ENCODE measurements around the gene DYTN.
"Not testable (repeated sequence)": the region's sequence is repeated elsewhere in the genome, so short reads cannot be mapped to it uniquely, and the experiment has no call there.

Gene DYTN

GRCh38 chr2:206721256-206721920, 3.2 kb upstream of the DYTN start:
- H3K4me3 ChIP-seq (ENCODE audit: low read length, poor library complexity, severe bottlenecking), result no peak overlapping the region
- H3K36me3 ChIP-seq (ENCODE audit: insufficient read depth, low read length), result no peaks in the 10 kb centered on the region
- no peak overlapping the region for H3K4me2 ChIP-seq (ENCODE audit: low read depth, low read length, poor library complexity, severe bottlenecking)
- H3K79me2 ChIP-seq (ENCODE audit: insufficient read depth, low read length), result no peaks in the 10 kb centered on the region
- no peaks in the 10 kb centered on the region for H3K4me1 ChIP-seq (ENCODE audit: insufficient read depth, low read length, poor library complexity, severe bottlenecking)
- no peaks in the 10 kb centered on the region for H3K9me3 ChIP-seq (ENCODE audit: insufficient read depth, low read depth, low read length)
- no peaks in the 10 kb centered on the region for H4K20me1 ChIP-seq (ENCODE audit: insufficient read depth, low read length, poor library complexity, severe bottlenecking)
- H3K27me3 ChIP-seq (ENCODE audit: insufficient read depth, low read length, poor library complexity, severe bottlenecking), result no peaks in the 10 kb centered on the region
- no peak overlapping the region for H3K9ac ChIP-seq (ENCODE audit: low read depth, low read length, poor library complexity, severe bottlenecking)
- H3K9me2 ChIP-seq (replicated peaks; ENCODE audit: low read depth, low read length), result no peaks in the 10 kb centered on the region
- TF ChIP-seq CTCF (conservative IDR thresholded peaks at IDR 0.05; ENCODE audit: low read length) (no peak), EZH2phosphoT487 (IDR thresholded peaks at IDR 0.05; ENCODE audit: borderline replicate concordance) (no peak)
- no peaks in the 10 kb centered on the region for H3F3A ChIP-seq (ENCODE audit: low read depth)
- no peak overlapping the region for H2AFZ ChIP-seq (ENCODE audit: low read length)

DNA sequence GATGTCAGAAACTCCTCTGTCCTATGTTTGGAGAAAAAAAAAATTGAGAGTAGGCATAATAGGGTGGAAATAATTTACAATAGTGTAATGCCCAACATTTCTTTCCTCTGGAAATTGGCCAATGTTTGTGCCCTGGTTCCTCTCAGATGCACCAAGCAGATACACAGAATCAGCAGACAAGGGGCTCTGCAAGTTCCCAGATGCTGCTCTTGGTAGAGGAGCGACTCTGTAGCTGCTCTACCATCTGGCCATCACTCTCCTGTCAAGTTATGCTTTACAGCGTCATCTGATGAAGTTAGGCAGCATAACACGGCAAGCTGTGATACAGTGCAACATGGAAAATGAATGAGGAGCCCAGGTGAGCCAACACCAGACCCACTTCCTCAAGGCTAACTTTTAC, 1.6 kb downstream of the DYTN start:
- Histone ChIP-seq H3K9me2 (replicated peaks; ENCODE audit: low read depth, low read length) (no peaks in the 10 kb centered on the region), H4K20me1 (ENCODE audit: insufficient read depth, low read length, poor library complexity, severe bottlenecking) (no peaks in the 10 kb centered on the region), H3F3A (ENCODE audit: low read depth) (no peaks in the 10 kb centered on the region), H3K9ac (ENCODE audit: low read depth, low read length, poor library complexity, severe bottlenecking) (no peak overlapping the region), H3K79me2 (ENCODE audit: insufficient read depth, low read length) (no peaks in the 10 kb centered on the region), H3K4me1 (ENCODE audit: insufficient read depth, low read length, poor library complexity, severe bottlenecking) (peaks cover 4% of the 10 kb centered on the region), H2AFZ (ENCODE audit: low read length) (no peak overlapping the region), H3K36me3 (ENCODE audit: insufficient read depth, low read length) (no peaks in the 10 kb centered on the region), H3K27me3 (ENCODE audit: insufficient read depth, low read length, poor library complexity, severe bottlenecking) (no peaks in the 10 kb centered on the region), H3K4me2 (ENCODE audit: low read depth, low read length, poor library complexity, severe bottlenecking) (no peak overlapping the region), H3K4me3 (ENCODE audit: low read length, poor library complexity, severe bottlenecking) (no peak overlapping the region), H3K9me3 (ENCODE audit: insufficient read depth, low read depth, low read length) (no peaks in the 10 kb centered on the region)
- no peak for TF ChIP-seq CTCF (conservative IDR thresholded peaks at IDR 0.05; ENCODE audit: low read length)
- TF ChIP-seq EZH2phosphoT487 (IDR thresholded peaks at IDR 0.05; ENCODE audit: borderline replicate concordance), result no peak

DNA sequence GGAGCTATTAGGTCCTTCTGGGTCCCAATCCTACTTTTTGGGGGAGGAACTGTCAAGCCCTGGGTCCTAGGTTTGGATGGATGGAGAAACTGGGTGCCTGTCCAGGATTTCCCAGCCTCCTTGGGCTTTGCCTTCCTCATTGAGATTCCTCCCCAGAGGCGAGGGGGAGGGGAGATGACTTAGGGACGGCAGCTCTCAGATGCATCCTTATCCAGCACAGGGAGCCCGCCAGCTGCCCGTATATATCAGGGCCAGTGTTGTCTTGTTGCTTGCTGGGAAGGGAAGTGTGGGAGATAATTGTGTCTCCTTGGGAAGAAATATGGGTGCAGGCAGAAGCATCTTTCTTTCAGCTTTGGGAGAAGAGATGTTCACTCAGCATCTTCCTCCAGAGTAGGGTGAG, 3.0 kb downstream of the DYTN start:
- not testable (repeated sequence) for H3K9me2 ChIP-seq (replicated peaks; ENCODE audit: low read depth, low read length); H3K36me3 ChIP-seq (ENCODE audit: insufficient read depth, low read length); H3K9ac ChIP-seq (ENCODE audit: low read depth, low read length, poor library complexity, severe bottlenecking); H4K20me1 ChIP-seq (ENCODE audit: insufficient read depth, low read length, poor library complexity, severe bottlenecking); H3K9me3 ChIP-seq (ENCODE audit: insufficient read depth, low read depth, low read length); H3K79me2 ChIP-seq (ENCODE audit: insufficient read depth, low read length); H3K27me3 ChIP-seq (ENCODE audit: insufficient read depth, low read length, poor library complexity, severe bottlenecking); H3F3A ChIP-seq (ENCODE audit: low read depth); H3K4me2 ChIP-seq (ENCODE audit: low read depth, low read length, poor library complexity, severe bottlenecking); H3K4me1 ChIP-seq (ENCODE audit: insufficient read depth, low read length, poor library complexity, severe bottlenecking); H3K4me3 ChIP-seq (ENCODE audit: low read length, poor library complexity, severe bottlenecking); H2AFZ ChIP-seq (ENCODE audit: low read length)

GRCh38 chr2:206713746-206714145, 4.5 kb downstream of the DYTN start:
- peak overlapping the region; percentile 18 for H3K4me3 ChIP-seq (ENCODE audit: low read length, poor library complexity, severe bottlenecking)
- H3K4me1 ChIP-seq (ENCODE audit: insufficient read depth, low read length, poor library complexity, severe bottlenecking), result peaks cover 7% of the 10 kb centered on the region
- no peaks in the 10 kb centered on the region for H4K20me1 ChIP-seq (ENCODE audit: insufficient read depth, low read length, poor library complexity, severe bottlenecking)
- H3K27me3 ChIP-seq (ENCODE audit: insufficient read depth, low read length, poor library complexity, severe bottlenecking), result no peaks in the 10 kb centered on the region
- no peaks in the 10 kb centered on the region for H3K79me2 ChIP-seq (ENCODE audit: insufficient read depth, low read length)
- no peak for TF ChIP-seq EZH2phosphoT487 (IDR thresholded peaks at IDR 0.05; ENCODE audit: borderline replicate concordance)
- TF ChIP-seq CTCF (conservative IDR thresholded peaks at IDR 0.05; ENCODE audit: low read length), result no peak
- H3K9me2 ChIP-seq (replicated peaks; ENCODE audit: low read depth, low read length), result no peaks in the 10 kb centered on the region
- no peaks in the 10 kb centered on the region for H3K9me3 ChIP-seq (ENCODE audit: insufficient read depth, low read depth, low read length)
- peak overlapping the region; percentile 66 for H2AFZ ChIP-seq (ENCODE audit: low read length)
- H3K9ac ChIP-seq (ENCODE audit: low read depth, low read length, poor library complexity, severe bottlenecking), result no peak overlapping the region
- H3F3A ChIP-seq (ENCODE audit: low read depth), result no peaks in the 10 kb centered on the region
- H3K4me2 ChIP-seq (ENCODE audit: low read depth, low read length, poor library complexity, severe bottlenecking), result peak overlapping the region; percentile 11
- no peaks in the 10 kb centered on the region for H3K36me3 ChIP-seq (ENCODE audit: insufficient read depth, low read length)

Data from Loucy (cell line).